Stomach smooth muscle (tissue), 2 donors: ENCODE data around the gene FAHD2A.
"Not testable (repeated sequence)": the region's sequence is repeated elsewhere in the genome, so short reads cannot be mapped to it uniquely, and the experiment has no call there.

ENCODE experiments used
- H3K27ac ChIP-seq: one replicate; pipeline ENCODE4 v1.7.0; 2013; ENCODE audit warnings: mild to moderate bottlenecking, low read length, inconsistent platforms
- H3K27me3 ChIP-seq, 2 donors: one replicate each; pipeline ENCODE4 v1.7.0; 2013; ENCODE audit warnings: low read length in 2 of 2; ENCODE audit not compliant: insufficient read depth in 2 of 2, control insufficient read depth in 1 of 2
- H3K36me3 ChIP-seq, 2 donors: one replicate each; pipeline ENCODE4 v1.7.0; 2013; ENCODE audit warnings: low read length in 2 of 2; ENCODE audit not compliant: control insufficient read depth in 2 of 2, insufficient read depth in 2 of 2
- H3K4me1 ChIP-seq: one replicate; pipeline ENCODE4 v1.7.0; 2013; ENCODE audit warnings: low read length; ENCODE audit not compliant: control insufficient read depth, insufficient read depth
- H3K4me3 ChIP-seq, 2 donors: one replicate each; pipeline ENCODE4 v1.7.0; 2013; ENCODE audit warnings: low read length in 2 of 2
- H3K9ac ChIP-seq, 2 donors: one replicate each; pipeline ENCODE4 v1.7.0; 2013; ENCODE audit warnings: low read length in 2 of 2, mild to moderate bottlenecking in 1 of 2
- H3K9me3 ChIP-seq, 2 donors: one replicate each; pipeline ENCODE4 v1.7.0; 2013; ENCODE audit warnings: low read length in 2 of 2; ENCODE audit not compliant: control insufficient read depth in 2 of 2
- donor health status: healthy.
- donor health status: Pancreatic carcinoma.

The FAHD2A gene

GRCh38 chr2:95391641-95392310, 10.7 kb upstream of the FAHD2A start:
- Histone ChIP-seq H3K9me3 (no peaks in the 10 kb centered on the region), H3K4me1 (peaks cover 3% of the 10 kb centered on the region), H3K36me3 (no peaks in the 10 kb centered on the region), H3K4me3 (no peak overlapping the region), H3K9ac (no peak overlapping the region), H3K27ac (no peak overlapping the region), H3K27me3 (peaks cover 0 to 7% of the 10 kb centered on the region in 2 donors)

GRCh38 chr2:95392320-95392719, 10.2 kb upstream of the FAHD2A start:
- H3K4me3 ChIP-seq, result no peak overlapping the region
- no peaks in the 10 kb centered on the region for H3K9me3 ChIP-seq
- peaks cover 3% of the 10 kb centered on the region for H3K4me1 ChIP-seq
- no peaks in the 10 kb centered on the region for H3K36me3 ChIP-seq
- H3K27me3 ChIP-seq, result peaks cover 0 to 7% of the 10 kb centered on the region in 2 donors
- no peak overlapping the region for H3K9ac ChIP-seq
- H3K27ac ChIP-seq, result no peak overlapping the region

- peaks cover 0 to 7% of the 10 kb centered on the region in 2 donors for H3K27me3 ChIP-seq
- no peak overlapping the region for H3K9ac ChIP-seq
- no peak overlapping the region for H3K4me3 ChIP-seq
- H3K4me1 ChIP-seq, result peaks cover 3% of the 10 kb centered on the region
- H3K9me3 ChIP-seq, result no peaks in the 10 kb centered on the region
- no peak overlapping the region for H3K27ac ChIP-seq
- no peaks in the 10 kb centered on the region for H3K36me3 ChIP-seq
These were observed 9.6 kb upstream of the FAHD2A start for GRCh38 chr2:95392730-95393455.

GRCh38 chr2:95393901-95394300, 8.6 kb upstream of the FAHD2A start:
- H3K27ac ChIP-seq, result no peak overlapping the region
- H3K4me1 ChIP-seq, result peaks cover 2% of the 10 kb centered on the region
- H3K27me3 ChIP-seq, result peaks cover 0 to 1% of the 10 kb centered on the region in 2 donors
- H3K9me3 ChIP-seq, result no peaks in the 10 kb centered on the region
- no peak overlapping the region for H3K9ac ChIP-seq
- H3K36me3 ChIP-seq, result no peaks in the 10 kb centered on the region
- H3K4me3 ChIP-seq, result no peak overlapping the region

GRCh38 chr2:95399061-95399460, 3.4 kb upstream of the FAHD2A start:
- no peak overlapping the region for H3K27ac ChIP-seq
- no peaks in the 10 kb centered on the region for H3K27me3 ChIP-seq
- no peak overlapping the region for H3K9ac ChIP-seq
- H3K4me3 ChIP-seq, result no peak overlapping the region
- no peaks in the 10 kb centered on the region for H3K36me3 ChIP-seq
- no peaks in the 10 kb centered on the region for H3K9me3 ChIP-seq
- peaks cover 10% of the 10 kb centered on the region for H3K4me1 ChIP-seq

GRCh38 chr2:95401480-95401879, 1.0 kb upstream of the FAHD2A start:
- H3K27ac ChIP-seq, result no peak overlapping the region
- H3K36me3 ChIP-seq, result no peaks in the 10 kb centered on the region
- H3K27me3 ChIP-seq, result no peaks in the 10 kb centered on the region
- H3K9ac ChIP-seq, result peak overlapping the region; percentile 86 to 93
- H3K4me3 ChIP-seq, result peak overlapping the region; percentile 95 to 96
- no peaks in the 10 kb centered on the region for H3K9me3 ChIP-seq
- peaks cover 10% of the 10 kb centered on the region for H3K4me1 ChIP-seq

GRCh38 chr2:95402004-95402369, 521 bp upstream of the FAHD2A start:
- not testable (repeated sequence) for H3K27me3 ChIP-seq, H3K9me3 ChIP-seq, H3K36me3 ChIP-seq
- peaks cover 10% of the 10 kb centered on the region for H3K4me1 ChIP-seq
- H3K4me3 ChIP-seq, result peak overlapping the region; percentile 95 to 96
- H3K9ac ChIP-seq, result peak overlapping the region; percentile 86 to 93
- peak overlapping the region; percentile 73 for H3K27ac ChIP-seq

- H3K4me1 ChIP-seq, result peaks cover 10% of the 10 kb centered on the region
- peak overlapping the region; percentile 73 for H3K27ac ChIP-seq
- H3K9ac ChIP-seq, result peak overlapping the region; percentile 86 to 93
- peak overlapping the region; percentile 95 to 96 for H3K4me3 ChIP-seq
- H3K27me3 ChIP-seq, H3K36me3 ChIP-seq, H3K9me3 ChIP-seq: not testable (repeated sequence)
These were observed 755 bp downstream of the FAHD2A start for GRCh38 chr2:95403204-95403721.

- H3K4me1 ChIP-seq, result peaks cover 10% of the 10 kb centered on the region
- peak overlapping the region in 1 of 2 donors; percentile 86 for H3K9ac ChIP-seq
- not testable (repeated sequence) for H3K27me3 ChIP-seq, H3K27ac ChIP-seq, H3K36me3 ChIP-seq, H3K9me3 ChIP-seq
- peak overlapping the region in 1 of 2 donors; percentile 96 for H3K4me3 ChIP-seq
These were observed 1.3 kb downstream of the FAHD2A start for GRCh38 chr2:95403824-95404223.

GRCh38 chr2:95404676-95405075, 2.2 kb downstream of the FAHD2A start:
- not testable (repeated sequence) for H3K9ac ChIP-seq, H3K36me3 ChIP-seq, H3K27me3 ChIP-seq

GRCh38 chr2:95411239-95411638, 8.7 kb downstream of the FAHD2A start:
- H3K4me1 ChIP-seq, H3K9me3 ChIP-seq, H3K4me3 ChIP-seq, H3K27me3 ChIP-seq, H3K9ac ChIP-seq, H3K27ac ChIP-seq, H3K36me3 ChIP-seq: not testable (repeated sequence)

More at GRCh38 chr2:95404676-95405075, 2.2 kb downstream of the FAHD2A start:
- H3K4me1 ChIP-seq, result peaks cover 10% of the 10 kb centered on the region
- H3K27ac ChIP-seq, H3K4me3 ChIP-seq, H3K9me3 ChIP-seq: not testable (repeated sequence)
